ENCODE results near the gene SPAG8.

Gene SPAG8

DNA sequence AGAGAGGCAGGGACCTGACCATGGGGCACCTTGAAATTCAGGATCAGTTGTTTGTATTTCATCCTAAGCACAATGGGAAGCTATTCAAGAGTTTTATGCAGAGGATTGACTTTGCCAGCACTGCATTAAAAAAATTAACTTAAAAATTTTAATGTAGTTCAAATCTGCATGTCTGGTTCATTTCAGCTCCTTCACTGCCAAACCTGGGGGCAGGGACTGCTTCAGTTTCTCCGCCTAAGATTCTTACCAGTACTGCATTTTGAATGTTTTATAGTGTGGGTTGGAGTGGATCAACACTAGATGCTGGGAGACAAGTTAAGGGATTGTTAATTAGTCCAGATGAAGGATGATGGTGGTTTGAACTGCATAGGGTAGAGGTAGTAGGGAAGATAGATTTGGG is 42.3 kb downstream of the SPAG8 start:
- DNase-seq, result no peak

DNA sequence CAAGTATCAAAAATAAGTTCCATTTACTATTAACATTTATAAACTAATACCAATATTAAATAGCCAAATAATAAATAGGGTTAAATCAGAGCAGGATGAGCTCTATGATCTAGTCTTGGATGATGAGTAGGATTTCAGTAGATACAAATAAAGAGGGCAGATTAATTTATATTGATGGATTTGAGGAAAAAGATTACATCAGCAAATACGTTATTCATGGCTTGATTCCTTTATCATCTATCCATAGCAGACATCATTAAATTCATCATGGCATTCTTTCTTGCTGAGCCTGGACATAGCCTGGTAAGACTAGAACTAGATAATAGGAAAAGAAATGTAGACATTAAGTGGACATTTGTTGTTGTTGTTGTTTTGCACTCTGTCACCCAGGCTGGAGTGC is 44.6 kb downstream of the SPAG8 start:
- DNase-seq, result no peak

DNA sequence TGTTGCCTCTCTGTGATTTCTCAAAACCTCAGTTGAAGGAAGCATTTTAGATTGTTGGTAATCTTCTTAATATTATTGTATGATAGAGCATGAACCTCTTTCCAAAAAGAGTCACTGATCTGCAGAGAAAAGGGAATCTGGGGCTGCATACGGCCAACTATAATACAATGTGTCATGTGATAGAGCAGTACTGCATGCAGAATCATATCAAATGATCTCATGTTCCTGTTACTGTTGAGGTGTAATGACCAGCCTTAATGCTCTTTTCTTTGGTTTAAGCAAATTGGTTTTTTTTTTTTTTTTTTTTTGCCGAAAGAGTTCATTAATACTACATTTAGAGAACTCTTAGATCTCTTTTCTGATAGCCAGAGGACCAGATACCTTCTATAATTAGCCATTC is 45.1 kb downstream of the SPAG8 start:
- no peak for DNase-seq

DNA sequence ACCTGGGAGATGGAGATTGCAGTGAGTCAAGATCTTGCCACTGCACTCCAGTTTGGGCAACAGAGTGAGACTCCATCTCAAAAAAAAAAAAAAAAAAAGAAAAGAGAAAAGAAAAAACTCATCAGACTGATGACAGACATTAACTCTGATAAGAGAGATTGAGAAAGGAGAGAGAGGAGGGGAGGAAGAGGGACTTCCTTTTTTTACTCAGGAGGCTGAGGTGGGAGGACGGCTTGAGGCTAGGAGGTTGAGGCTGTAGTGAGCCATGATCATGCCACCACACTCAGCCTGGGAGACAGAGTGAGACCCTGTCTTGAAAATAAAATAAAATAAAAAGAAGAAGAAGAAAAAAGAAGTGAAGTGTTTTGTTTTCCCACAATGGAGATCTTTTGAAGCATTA is 48.3 kb downstream of the SPAG8 start:
- no peak for DNase-seq

DNA sequence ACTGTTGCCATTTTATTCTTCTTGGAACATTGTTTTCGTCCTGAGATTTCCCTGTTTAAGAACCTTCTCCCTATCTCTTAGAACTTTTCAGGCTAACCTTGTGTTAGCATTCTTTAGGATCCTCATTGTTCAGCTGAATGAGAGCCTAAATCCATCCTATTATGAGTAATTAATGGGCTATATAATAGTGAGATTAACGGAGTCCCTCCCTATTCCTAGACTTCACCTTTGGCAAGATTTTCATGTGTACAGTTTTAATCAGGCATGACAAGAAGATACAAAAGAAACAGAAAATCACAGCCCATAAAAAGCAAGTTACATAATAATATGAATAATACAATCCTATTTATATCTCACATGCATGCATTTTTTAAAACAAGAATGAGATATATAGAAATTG is 48.9 kb downstream of the SPAG8 start:
- no peak for DNase-seq

DNA sequence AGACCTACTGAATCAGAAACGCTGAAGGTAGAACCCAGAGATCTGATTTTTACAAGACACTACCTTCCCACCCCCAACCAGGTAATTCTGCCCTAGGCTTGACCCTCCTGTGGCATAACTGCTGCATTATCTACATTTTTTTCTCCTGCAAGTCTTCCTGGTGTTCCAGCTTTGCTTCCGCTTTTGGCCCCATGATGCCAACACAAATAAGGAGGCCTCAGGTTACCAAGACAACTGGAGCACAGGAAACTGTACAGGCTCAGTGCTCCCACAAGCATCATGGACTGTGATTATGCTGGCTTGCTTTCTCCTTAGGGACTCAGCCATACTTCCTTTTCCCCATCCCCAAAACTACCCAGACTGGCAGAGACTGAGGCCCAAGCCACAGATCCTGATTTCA is 51.4 kb downstream of the SPAG8 start:
- DNase-seq, result no peak

DNA sequence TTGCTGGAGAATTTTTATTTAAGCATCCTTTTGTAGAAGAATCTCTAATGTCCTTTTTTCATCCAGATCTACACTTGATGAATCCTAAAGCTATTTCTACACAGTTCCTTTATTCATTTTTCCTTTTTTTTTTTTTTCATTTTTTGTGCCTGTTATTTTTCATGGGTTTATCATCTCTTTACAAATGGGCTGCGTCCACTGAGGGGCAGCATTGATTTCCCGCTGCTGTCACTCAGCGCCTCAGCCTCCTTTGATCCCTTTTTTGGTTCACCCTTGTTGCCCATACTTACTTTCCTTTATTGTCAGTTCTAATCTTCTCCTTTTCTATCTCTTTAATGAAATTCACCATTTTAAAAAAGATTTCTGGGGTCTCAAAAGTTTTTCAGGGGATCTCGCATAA is 52.3 kb downstream of the SPAG8 start:
- no peak for DNase-seq

Measured in NCI-H526 treated with DMSO at 0.1 percent for 48 hours (cell line).